Endometrium (tissue), 2 donors: ENCODE data around the gene TSPAN3.

ENCODE experiments used
- FAIRE-seq: peaks from 2 replicates; lab custom pipeline; 2012; peaks lifted over from hg19 to GRCh38; lab: Jason Lieb, UNC
- donor health status: control.
- donor health status: control.

Gene TSPAN3

DNA sequence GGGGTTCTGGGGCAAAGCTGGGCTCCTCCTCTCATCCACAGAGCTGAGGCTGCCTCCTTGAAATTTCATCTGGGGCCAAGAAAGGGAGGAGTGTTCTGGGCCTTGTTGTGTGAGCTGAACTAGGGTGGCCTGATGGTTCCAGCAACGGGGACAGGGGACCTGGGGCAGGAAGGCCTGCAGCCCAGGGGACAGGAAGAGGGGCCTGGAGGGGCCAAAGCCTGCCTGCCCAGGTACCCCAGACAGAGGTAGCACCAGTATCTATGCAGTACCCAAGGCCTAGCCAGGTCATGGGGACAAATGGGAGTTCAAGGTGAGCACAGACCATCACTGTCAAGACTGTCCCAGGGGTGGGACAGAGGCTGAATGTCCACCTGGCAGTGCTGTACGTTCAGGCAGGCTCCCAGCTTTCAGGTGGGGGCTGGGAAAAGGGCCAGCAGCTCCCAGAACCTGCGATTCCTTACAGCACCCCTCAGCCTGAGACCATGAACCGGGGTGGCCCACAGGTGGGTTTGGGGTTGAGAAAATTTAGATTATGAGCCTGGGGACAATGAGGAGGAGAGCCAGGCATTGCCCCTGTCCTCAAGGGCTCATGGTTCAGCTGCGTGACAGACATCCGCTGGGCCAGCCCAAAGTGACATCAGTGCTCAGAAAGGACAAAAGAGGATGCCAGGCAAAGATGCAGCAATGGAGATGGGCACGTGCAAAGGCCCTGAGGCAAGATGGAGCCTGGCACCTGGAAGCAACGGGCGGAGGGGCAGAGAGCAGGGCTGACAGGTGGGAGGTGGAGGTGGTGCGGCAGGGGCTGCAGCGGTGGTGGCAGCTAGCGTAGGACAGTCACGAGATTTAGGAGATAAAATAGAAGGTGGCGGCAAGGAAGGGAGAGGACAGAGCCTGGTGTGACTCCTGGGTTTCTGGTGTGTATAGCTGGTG is 48.0 kb downstream of the TSPAN3 start:
- FAIRE-seq: no peak

DNA sequence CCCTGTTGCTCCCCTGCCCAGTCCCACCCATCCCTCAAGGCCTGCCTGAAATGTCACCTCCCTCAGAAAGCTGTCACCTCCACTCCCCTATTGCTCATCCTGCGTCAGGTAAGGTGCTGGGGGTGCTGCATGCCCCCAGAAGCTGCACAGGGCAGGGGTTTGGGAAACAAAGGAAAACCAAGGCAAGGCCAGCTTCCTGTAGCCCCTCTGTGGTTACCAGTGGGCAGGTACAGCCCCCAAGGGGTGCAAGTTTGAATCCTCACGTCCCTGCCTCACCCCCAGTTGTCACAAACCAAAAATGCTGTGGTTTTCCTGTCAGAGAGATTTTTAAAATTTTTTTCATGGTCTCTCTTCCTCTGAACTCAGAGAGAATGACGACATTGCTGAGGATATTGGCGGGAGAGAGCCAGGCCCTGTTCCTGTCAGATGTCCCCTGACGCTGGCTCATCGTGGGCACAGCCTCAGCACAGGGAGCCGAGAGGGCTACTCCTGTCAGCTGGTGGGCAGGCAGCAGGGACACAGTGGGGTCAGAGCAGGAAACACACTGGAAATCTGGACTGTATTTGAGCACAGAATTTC is 49.0 kb downstream of the TSPAN3 start:
- no peak for FAIRE-seq

DNA sequence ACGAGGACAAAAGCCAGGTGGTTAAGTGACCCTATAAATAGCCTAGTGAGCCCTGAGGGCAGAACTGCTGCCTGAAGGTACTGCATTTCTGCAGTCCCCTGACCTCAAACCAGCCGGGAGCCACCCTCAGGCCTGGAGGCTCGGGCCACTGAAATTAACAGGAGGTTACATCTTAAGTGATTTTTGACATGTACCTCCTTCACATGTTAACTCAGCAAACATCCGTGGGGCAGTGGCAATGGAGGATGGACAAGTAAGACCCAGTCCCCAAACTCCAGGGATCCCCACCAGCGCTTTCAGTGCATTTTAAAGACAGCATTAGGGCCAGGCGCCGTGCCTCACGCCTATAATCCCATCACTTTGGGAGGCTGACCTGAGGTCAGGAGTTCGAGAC is 49.8 kb downstream of the TSPAN3 start:
- no peak for FAIRE-seq

- no peak for FAIRE-seq
Measured at GRCh38 chr15:77020348-77021087, 50.4 kb downstream of the TSPAN3 start.

GRCh38 chr15:77019521-77020331 is 51.2 kb downstream of the TSPAN3 start:
- FAIRE-seq: no peak

DNA sequence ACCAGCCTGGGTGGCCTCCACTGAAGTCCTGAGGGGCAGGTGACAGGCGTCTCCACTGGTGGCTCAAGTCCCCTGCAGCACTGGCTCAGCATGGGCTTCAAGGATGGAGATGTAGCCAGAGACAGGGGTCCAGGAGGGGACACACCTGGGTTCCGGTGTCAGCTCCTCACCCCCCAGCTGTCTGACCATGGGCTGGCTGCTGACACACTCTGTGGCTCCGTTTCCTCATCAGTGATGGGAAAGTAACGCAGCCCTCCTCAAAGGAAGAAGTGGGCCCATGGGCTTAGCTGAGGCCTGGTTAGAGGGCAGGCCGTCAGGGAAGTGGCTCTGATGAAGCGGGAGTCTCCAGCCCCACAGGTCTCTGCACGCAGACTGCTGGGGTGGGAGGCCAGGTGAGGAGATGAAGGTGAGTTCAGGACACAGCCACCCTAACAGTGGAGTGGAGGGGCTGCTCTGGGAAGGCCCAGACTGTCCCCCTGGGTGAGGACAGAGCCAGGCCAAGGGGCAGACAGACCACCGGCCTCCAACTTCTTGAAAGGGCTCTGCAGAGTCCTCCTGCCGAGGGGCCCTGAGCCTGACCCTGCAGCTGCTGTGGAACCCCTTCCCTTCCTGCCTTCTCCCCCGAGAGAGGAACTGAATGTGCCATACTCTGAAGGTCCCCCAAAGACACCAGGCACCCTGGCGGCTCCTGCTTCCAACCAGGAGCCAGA is 52.0 kb downstream of the TSPAN3 start:
- no peak for FAIRE-seq

- FAIRE-seq: no peak
Measured at GRCh38 chr15:77017761-77018720, 52.9 kb downstream of the TSPAN3 start.

GRCh38 chr15:77017091-77017660 is 53.7 kb downstream of the TSPAN3 start:
- no peak for FAIRE-seq

DNA sequence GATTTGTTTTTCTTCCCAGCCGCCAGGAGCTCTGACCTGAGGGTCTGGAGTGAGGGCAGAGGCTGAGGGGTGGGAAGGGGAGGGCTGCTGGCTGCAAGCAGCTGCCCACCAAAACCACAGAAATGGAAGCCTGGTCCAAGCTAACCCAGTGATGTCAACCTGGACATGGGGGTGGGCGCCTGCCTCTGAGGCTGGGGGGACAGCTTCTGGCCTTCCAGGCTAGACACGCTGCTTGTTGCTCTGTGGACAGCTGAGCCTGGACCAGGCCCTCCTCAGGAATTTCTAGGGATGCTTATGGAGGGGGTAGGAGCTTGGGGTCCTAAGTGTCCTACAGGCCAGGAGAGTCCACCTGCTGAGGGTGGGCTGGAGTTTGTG is 54.6 kb downstream of the TSPAN3 start:
- FAIRE-seq: no peak

- FAIRE-seq: no peak
Measured at GRCh38 chr15:77015646-77016320, 55.1 kb downstream of the TSPAN3 start.

DNA sequence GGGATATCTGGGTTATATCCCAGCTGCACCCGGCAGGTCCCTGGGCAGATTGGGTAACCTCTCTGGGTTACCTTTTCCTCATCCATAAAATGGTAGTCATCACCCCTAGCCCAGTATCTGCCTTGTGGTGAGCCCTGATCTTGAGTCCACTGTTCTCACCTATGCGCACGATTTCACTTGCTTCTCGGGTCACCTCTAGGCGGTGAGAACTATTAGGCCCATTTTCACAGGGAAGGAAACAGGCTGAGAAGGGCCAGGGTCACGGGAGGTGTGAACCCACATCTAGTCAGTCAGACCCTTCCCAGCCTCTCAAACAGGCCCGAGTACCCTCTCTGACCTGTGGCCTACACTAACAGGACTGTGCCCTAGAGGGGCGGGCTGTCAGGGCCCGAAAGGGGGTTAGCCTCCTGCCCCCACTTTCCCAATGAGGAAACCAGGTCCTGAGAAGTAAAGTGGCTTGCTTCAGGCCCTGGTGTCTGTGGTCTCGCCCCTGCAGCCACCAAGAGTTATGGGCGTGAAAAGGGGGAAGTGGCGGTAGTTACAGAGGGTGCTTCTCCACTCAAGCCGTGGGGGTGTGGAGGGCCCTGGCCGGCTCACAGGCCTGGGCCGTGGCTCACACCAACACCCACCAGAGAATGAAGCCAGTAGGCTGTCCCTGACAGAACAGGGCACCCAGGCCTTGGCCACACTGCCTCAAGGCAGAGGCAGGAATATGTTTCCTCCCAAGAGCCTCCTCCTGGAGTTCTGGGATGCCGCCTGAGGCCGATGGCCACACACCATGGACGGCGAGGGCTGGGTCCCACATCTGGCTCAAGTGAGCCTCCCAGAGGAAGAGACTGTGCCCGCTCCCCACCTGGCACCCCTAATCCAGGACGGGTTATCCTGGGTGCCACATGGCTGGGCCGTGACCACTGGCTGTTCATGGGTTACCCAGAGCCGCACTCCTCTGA is 56.5 kb downstream of the TSPAN3 start:
- no peak for FAIRE-seq

DNA sequence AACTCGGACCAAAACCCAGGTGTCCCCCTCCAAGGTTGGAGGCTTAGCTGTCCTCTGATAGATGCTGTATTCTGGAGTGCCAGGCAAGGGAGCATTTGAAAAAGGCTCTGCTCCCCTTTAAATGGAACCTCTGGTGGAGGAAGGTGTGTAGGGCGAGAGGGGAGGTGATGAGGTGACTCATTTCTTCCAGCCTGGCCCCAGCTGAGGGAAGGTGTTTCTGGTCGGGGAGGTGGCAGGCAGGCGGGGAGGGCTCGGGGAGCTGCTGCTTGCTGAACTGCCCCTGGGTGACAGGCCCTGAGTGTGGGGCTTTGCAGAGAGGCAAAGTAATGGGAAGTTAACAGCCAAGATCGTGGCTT is 57.2 kb downstream of the TSPAN3 start:
- no peak for FAIRE-seq

DNA sequence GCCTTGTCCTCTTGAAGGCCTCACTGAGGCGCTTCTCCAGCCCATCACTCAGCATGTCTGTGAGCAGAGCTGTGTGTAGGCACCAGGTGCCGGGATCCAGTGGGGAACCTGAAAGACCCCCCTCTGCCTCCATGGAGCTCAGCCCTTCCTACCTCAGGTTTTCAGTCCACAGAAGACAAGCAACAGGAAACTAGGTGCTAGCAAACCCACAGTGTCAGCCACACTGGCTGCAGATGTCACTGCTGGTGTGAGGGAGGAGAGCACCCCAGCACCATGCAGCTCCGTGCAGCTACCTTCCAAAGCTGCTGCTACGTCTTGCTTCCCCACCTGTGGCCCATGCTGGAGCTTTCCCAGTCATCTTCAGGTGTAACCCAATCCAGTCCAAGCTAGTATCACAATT is 58.0 kb downstream of the TSPAN3 start:
- FAIRE-seq: no peak

GRCh38 chr15:77012117-77012712 is 58.7 kb downstream of the TSPAN3 start:
- no peak for FAIRE-seq

DNA sequence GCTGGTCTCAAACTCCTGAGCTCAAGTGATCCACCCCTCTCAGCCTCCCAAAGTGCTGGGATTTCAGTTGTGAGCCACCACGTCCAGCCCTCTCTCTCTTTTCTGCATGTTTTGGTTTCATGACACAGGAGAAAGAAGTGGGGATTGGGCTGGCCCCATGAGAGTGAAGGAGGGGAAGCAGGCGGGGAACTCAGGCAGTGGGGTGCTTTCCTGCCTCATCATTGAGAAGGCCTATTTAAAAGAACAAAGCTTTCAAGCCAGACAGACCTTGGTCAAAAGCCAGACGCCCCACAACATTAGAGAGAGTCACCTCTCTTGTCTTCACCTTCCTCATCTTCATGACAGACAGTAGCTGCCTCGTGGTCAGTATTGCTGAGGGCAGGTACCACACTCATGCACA is 60.1 kb downstream of the TSPAN3 start:
- FAIRE-seq: no peak

DNA sequence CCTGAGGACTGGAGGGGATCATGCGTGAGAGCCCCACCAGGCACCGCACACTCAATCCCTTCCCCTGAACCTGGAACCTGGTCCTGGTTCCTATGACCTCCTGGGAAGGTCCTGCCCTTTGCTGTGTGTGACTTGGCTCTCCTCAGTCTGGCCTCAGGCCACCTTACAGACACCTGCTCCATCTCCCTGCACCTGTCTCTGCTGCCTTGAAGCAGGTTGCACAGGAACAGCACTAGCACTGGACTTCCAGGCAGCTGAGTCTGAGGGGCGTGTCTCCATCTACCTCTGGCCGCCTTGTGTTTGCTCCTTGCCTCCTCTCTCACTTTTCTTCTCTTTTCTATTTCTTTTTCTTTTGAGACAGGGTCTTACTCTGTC is 60.6 kb downstream of the TSPAN3 start:
- FAIRE-seq: no peak

- no peak for FAIRE-seq
Measured at GRCh38 chr15:77009646-77010311, 61.1 kb downstream of the TSPAN3 start.
